NCI-H1048 (cell line): Measurements from ENCODE around the gene FGD6.
"Not testable (repeated sequence)": the region's sequence is repeated elsewhere in the genome, so short reads cannot be mapped to it uniquely, and the experiment has no call there.

ENCODE experiments used
- DNase-seq: peaks from one replicate; lab custom pipeline; 2025; lab: John Stamatoyannopoulos, UW

Gene FGD6

GRCh38 chr12:95234187-95234586, 16.9 kb upstream of the FGD6 start:
- not testable (repeated sequence) for DNase-seq

GRCh38 chr12:95231190-95231589, 13.9 kb upstream of the FGD6 start:
- no peak for DNase-seq

- DNase-seq, result no peak
Observed at GRCh38 chr12:95230313-95230712, 13.0 kb upstream of the FGD6 start.

GRCh38 chr12:95229636-95230035, 12.4 kb upstream of the FGD6 start:
- DNase-seq, result no peak

GRCh38 chr12:95228617-95229016, 11.3 kb upstream of the FGD6 start:
- DNase-seq, result no peak

GRCh38 chr12:95227818-95228356, 10.6 kb upstream of the FGD6 start:
- DNase-seq, result no peak

GRCh38 chr12:95225645-95226212, 8.5 kb upstream of the FGD6 start:
- DNase-seq, result no peak

- DNase-seq, result no peak
Observed at GRCh38 chr12:95224202-95225170, 7.2 kb upstream of the FGD6 start.

GRCh38 chr12:95220726-95221125, 3.5 kb upstream of the FGD6 start:
- no peak for DNase-seq

GRCh38 chr12:95220190-95220589, 2.9 kb upstream of the FGD6 start:
- no peak for DNase-seq

GRCh38 chr12:95218150-95219133, 1.2 kb upstream of the FGD6 start:
- DNase-seq, result no peak

GRCh38 chr12:95216711-95217376, 423 bp downstream of the FGD6 start:
- DNase-seq, result no peak

- DNase-seq, result no peak
Observed at GRCh38 chr12:95215949-95216348, 1.3 kb downstream of the FGD6 start.

- DNase-seq, result no peak
Observed at GRCh38 chr12:95214466-95214865, 2.8 kb downstream of the FGD6 start.

GRCh38 chr12:95213928-95214327, 3.3 kb downstream of the FGD6 start:
- DNase-seq, result no peak

GRCh38 chr12:95213119-95213518, 4.1 kb downstream of the FGD6 start:
- DNase-seq, result no peak

GRCh38 chr12:95212586-95212985, 4.7 kb downstream of the FGD6 start:
- no peak for DNase-seq

- no peak for DNase-seq
Observed at GRCh38 chr12:95208678-95209077, 8.6 kb downstream of the FGD6 start.

GRCh38 chr12:95207407-95207806, 9.9 kb downstream of the FGD6 start:
- DNase-seq, result no peak

- DNase-seq, result no peak
Observed at GRCh38 chr12:95206916-95207315, 10.4 kb downstream of the FGD6 start.

- DNase-seq, result no peak
Observed at GRCh38 chr12:95205685-95206084, 11.6 kb downstream of the FGD6 start.
